HG03103 (cell line): ENCODE data around the gene FUOM.

Experiments
- ATAC-seq: cut with Tn5 transposase; IDR thresholded peaks from one replicate; pipeline ENCODE4 v1.9.1; 2021; ENCODE audit warnings: low read depth; ENCODE audit not compliant: unreplicated experiment

Gene FUOM

GRCh38 chr10:133316732-133317131 lies 41.1 kb downstream of the FUOM start:
- ATAC-seq: no peak

GRCh38 chr10:133316266-133316665 lies 41.6 kb downstream of the FUOM start:
- no peak for ATAC-seq

GRCh38 chr10:133315847-133316246 lies 42.0 kb downstream of the FUOM start:
- no peak for ATAC-seq

- no peak for ATAC-seq
Observed at GRCh38 chr10:133314911-133315310, 42.9 kb downstream of the FUOM start.

GRCh38 chr10:133313192-133313591 lies 44.6 kb downstream of the FUOM start:
- no peak for ATAC-seq

GRCh38 chr10:133312769-133313145 lies 45.1 kb downstream of the FUOM start:
- ATAC-seq: no peak

GRCh38 chr10:133312016-133312768 lies 45.6 kb downstream of the FUOM start:
- ATAC-seq: no peak

GRCh38 chr10:133311570-133311969 lies 46.2 kb downstream of the FUOM start:
- no peak for ATAC-seq

- no peak for ATAC-seq
Observed at GRCh38 chr10:133310789-133311188, 47.0 kb downstream of the FUOM start.

- no peak for ATAC-seq
Observed at GRCh38 chr10:133310399-133310755, 47.4 kb downstream of the FUOM start.

- ATAC-seq: no peak
Observed at GRCh38 chr10:133309720-133310398, 48.0 kb downstream of the FUOM start.

- peak; percentile 61 for ATAC-seq
Observed at GRCh38 chr10:133309100-133309719, 48.6 kb downstream of the FUOM start.

GRCh38 chr10:133308421-133309099 lies 49.3 kb downstream of the FUOM start, which contains the start of the genes TUBGCP2 and ZNF511:
TSS of gene TUBGCP2 (minus strand) at chr10:133308872. CDS start at chr10:133302941, 5,931 bp downstream.
TSS of gene ZNF511 (plus strand) at chr10:133308914. CDS start at chr10:133308944, 30 bp downstream.
- ATAC-seq: peak; percentile 62

- ATAC-seq: peak; percentile 49
Observed at GRCh38 chr10:133307776-133308420, 49.9 kb downstream of the FUOM start.

- ATAC-seq: no peak
Observed at GRCh38 chr10:133306941-133307379, 50.9 kb downstream of the FUOM start.

- ATAC-seq: no peak
Observed at GRCh38 chr10:133306097-133306476, 51.7 kb downstream of the FUOM start.
